Sigmoid colon (tissue), 3 donors: Measurements from ENCODE around the gene TMEM181.

Source experiments
- POLR2A ChIP-seq, 2 donors: fragments of 450-650 bp; IDR thresholded peaks; one replicate each; pipeline ENCODE4 v1.6.1; 2016; ENCODE audit warnings: antibody characterized with exemption in 2 of 2, mild to moderate bottlenecking in 2 of 2, moderate library complexity in 2 of 2
- TF ChIP-seq, protein P1 (sequence below), 4 experiments: fragments of 450-650 bp in 3 of 4; fragments of 200-600 bp in 1 of 4; IDR thresholded peaks; one replicate each; pipeline ENCODE4 v1.5.1; 2016 to 2019; ENCODE audit warnings: antibody characterized with exemption in 4 of 4, mild to moderate bottlenecking in 3 of 4, moderate library complexity in 2 of 4

DNA sequence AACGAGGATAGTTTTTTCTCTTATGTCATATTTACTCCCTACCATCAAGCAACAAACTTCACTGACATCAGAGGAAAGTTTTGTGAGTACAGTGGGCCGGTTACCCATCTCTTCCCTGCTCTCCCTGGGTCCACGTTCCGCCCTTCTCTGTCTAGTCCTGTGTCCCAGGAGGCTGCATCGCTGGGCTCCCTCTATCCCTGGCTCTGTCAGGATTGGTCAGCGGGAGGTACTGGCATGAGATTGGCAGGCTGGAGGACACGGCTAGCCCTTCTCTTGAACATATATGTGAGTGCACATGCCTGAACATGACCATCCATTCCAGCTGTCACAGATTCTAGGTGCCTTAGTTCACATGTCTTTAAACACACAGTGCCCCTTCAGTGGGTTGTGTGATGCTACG is 30.3 kb upstream of the TMEM181 start:
- TF ChIP-seq, protein P1, sequence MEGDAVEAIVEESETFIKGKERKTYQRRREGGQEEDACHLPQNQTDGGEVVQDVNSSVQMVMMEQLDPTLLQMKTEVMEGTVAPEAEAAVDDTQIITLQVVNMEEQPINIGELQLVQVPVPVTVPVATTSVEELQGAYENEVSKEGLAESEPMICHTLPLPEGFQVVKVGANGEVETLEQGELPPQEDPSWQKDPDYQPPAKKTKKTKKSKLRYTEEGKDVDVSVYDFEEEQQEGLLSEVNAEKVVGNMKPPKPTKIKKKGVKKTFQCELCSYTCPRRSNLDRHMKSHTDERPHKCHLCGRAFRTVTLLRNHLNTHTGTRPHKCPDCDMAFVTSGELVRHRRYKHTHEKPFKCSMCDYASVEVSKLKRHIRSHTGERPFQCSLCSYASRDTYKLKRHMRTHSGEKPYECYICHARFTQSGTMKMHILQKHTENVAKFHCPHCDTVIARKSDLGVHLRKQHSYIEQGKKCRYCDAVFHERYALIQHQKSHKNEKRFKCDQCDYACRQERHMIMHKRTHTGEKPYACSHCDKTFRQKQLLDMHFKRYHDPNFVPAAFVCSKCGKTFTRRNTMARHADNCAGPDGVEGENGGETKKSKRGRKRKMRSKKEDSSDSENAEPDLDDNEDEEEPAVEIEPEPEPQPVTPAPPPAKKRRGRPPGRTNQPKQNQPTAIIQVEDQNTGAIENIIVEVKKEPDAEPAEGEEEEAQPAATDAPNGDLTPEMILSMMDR (IDR thresholded peaks at IDR 0.05) = no peak
- TF ChIP-seq POLR2A (IDR thresholded peaks at IDR 0.05) = no peak
